HG02852 (cell line): ENCODE measurements around the gene VOPP1.
"Not testable (repeated sequence)": the region's sequence is repeated elsewhere in the genome, so short reads cannot be mapped to it uniquely, and the experiment has no call there.

Experiments used
- ATAC-seq: cut with Tn5 transposase; IDR thresholded peaks from one replicate; pipeline ENCODE4 v1.9.1; 2021; ENCODE audit warnings: mild to moderate bottlenecking, moderate library complexity; ENCODE audit not compliant: unreplicated experiment

The VOPP1 gene

DNA sequence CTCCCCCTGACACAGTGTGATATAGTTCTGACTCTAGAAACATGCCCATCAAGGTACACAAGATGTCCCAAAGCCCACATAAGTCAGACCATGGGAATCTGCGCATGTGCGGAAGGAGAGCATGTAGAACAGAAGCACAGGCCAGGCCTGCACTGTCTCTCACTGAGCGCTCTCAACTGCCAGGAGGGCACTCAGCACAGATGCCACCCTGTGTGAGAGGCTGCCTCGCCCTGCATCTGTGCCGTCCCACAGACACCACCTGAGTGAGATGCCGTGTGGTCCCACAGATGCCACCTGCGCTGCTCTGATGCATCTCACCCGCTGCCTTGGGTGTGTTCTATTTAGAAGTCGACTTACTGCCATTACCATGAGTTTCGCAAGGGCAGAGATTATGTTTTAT is 98.4 kb downstream of the VOPP1 start:
- ATAC-seq, result no peak

DNA sequence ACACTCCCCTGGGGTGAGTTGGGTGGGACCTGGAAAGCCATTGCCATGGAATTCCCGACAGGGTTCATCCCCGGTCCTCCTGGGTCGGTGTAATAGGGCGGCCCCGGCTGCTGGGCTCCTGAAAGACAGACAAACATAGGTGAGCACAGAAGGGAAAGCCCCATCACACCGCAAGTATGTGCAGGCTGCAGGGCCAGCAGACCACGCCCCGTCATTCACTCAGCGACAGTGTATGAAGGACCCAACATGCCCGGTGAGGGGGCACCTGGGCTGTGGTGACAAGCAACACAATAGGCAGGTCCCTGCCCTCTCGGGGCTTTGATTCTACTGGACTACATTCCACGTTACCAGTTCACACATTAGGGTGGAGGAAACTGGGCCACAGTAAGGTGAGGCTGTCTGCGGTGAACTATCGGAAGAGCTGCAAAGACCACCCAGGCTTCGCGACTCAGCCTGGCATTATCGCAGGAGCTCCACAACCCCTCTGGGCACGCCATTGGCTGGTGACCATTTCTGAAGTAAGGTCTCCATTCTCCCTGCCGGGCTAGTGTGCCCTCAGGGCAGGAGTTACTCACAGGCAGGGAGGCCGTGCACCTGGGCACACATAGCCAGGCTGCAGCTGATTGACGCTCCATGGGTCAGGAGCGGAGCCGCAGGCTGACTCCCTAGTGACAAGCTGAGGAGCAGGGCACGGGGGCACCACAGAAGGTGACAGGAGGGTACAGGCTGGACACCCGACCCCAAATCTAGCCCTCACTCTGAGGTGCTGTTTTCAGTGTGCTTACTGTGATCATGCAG is 99.2 kb downstream of the VOPP1 start:
- ATAC-seq, result no peak

DNA sequence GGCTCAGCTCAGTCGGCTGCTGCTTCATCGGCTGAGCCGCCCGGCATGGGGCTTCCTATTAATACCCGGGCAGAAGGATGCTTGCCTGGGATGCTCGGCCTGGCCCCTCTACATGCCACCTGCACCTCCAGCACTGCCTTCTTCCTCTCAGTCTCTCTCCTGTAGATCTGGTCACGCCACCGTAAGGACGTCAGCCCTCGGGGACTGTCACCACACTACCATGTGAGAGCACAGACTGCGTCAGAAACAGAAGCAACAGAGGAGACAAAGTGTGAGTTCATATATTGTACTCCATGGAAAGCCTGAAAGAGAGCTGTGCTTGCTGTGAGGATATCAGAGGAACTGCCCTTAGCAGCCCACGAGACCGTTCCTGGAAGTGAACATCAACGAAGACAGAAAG is 99.9 kb downstream of the VOPP1 start:
- not testable (repeated sequence) for ATAC-seq

DNA sequence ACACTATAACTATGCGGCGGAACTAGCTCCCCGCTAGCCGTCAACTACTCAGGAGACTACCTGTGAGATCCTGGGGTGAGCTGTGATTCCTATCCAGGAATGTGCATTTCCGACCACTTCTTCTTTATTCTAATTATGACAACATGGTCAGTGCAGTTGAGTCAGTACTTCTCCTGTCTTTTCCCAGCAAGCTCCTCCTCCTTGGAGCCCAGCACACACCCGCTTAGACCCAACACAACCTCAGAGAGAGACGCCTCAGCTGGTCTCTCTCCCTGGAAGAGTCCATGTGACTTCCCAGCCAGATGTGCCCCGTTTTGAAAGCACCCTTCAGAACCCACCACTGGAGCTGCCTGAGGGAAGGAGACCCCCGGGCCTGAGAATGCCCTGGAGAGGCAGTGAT is 100.7 kb downstream of the VOPP1 start:
- not testable (repeated sequence) for ATAC-seq

DNA sequence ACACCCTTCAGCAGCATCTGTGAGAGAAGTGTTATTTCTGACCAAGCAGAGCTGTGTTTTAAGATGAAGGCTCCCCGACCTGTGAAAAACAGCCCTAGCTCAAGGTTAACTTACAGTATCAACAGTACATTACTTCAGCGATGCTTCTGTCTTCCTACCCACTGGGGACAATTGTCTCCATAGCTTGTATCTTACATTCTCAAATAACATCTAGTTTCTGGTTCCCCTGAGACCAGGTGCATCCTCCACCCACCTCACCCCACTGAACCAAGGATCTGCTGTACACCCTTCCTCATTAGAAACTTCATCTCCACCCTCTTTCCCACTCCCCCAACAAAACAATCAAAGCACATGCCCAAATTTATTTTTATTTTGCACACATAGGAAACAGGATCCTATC is 102.0 kb downstream of the VOPP1 start:
- ATAC-seq, result no peak

DNA sequence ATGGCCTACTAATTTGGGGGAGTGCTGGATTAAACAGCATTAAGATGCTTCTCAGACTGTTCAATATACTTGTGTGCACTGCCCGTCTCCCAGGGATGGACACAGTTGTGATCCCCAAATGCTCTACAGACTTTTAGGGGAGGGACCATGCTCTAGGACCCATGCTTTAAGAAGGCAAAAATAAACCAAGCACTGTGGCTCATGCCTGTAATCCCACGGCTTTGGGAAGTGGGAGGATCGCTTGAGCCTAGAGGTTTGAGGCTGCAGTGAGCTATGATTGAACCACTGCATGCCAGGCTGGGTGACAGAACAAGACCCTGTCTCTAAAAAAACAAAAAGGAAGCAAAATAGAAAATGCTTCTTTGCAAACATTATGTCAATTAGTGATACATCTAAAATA is 102.6 kb downstream of the VOPP1 start:
- no peak for ATAC-seq

DNA sequence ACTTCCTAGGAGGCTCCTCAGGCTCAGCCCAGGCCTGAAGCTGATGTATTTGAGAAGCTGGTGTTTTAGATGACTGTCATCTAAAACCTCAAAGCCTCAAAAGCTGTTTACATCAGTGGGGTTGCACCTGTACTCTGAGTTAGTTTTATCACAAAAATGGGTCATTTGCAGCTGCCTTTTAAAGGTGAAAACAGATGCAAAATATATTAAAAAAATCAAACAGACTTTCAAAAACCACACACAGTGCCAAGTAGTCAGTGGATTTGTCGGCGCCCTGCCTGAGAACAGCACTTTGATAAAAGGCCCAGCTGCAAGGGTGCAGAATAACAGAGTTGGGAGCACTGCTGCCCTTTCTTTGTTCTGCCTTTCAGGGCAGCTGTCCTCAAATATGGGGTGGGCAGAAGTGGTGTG is 103.0 kb downstream of the VOPP1 start:
- no peak for ATAC-seq

DNA sequence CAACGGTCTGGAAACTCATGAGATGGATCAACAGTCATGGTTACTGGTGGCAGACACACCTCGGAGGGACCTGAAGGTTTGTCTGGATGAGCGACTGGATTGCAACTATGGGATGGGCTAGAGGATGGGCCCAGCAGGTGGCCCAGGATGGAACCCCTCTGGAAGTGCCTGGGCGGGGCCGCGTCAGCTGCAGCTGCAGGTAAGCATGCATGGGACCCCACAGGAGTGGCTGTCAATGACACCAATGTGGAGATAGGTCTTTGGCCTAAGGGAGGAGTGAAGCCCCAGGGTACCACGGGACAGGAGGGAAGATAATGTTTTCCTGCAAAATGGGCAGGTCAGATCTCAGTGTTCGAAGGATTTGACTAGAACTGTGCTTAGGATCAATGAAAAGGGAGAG is 103.8 kb downstream of the VOPP1 start:
- no peak for ATAC-seq

DNA sequence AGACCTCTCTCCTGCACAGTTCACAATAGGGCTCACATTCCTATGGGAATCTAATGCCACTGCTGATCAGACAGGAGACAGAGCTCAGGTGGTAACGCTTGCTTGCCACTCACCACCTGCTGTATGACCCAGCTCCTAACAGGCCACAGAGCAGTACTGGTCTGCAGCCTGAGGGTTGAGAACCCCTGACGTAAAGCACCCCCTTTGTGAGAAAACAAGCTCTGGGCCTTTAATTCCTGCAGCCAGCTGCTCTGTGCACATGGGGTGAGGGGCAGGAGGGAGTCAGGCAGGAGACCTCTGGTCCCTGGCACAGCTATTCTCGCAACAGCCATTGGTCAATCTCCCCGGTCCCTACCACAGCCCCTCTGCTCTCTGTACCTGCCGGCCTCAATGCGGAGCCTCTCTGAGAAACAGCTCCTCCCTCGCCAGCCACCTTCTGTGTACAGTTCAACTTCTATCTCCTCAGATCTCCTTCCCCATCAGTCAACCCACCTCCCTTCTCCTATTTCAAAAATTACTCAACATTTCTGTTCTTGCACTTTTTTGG is 105.2 kb downstream of the VOPP1 start:
- no peak for ATAC-seq

DNA sequence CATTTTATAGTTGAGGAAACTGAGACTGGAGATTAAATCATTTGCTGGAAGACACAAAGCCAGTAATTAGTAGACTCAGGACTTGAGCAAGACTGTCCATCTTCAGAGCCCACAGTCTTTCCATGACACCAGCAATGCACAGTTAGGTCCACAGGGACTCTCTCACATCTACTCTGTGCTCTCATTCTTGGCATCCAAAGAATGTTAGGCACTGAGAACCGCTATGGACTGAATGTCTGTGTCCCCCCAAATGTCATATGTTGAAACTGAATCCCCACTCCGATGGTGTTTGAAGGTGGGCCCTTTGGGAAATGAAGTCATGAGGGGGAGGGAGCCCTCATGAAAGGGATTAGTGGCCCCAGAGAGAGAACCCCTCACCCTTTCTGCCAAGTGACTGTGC is 106.6 kb downstream of the VOPP1 start:
- no peak for ATAC-seq

DNA sequence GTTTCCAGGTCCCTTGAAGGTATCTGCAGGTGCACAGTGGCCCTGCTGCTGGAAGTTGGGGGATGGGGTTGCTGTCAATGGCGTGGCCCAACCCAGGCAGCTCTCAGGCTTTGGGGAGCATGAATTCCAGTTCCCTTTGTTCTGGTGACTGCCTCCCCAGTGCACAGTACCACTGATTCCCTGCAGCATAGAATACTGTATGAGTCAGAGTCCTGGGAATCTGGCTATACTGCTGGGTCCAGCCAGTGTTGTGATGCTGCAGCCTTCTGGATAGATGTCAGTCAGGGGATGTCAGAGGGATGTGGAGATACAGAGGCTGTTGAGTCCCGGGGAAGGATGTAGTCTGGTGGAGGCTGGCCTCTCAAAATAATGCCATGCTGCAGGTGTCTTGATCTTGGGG is 107.9 kb downstream of the VOPP1 start:
- no peak for ATAC-seq

DNA sequence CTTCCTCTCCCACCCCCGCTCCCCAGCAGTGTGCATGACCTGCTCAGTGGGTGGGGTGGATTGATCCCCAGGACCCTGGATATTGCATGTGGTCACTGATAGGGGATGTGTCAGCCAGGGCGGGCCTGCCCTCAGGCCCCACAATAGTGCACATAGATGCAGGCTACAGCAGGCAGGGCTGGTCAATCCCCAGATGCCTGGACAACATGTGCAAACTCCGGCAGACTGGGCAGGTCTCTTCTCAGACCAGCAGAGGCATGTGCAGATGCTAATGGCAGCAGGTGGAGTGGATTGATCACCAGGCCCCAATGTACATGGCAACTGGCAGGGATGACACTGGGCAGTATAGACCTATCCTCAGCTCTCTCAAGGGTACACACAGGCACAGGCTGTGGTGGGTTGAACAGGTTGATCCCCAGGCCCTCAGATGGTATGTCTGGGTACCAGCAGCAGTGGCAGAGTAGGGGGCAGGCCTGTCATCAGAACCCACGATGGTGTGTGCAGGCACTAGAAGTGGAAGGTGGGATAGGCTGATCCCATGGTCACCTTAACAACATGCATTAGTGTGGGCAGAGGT is 108.5 kb downstream of the VOPP1 start:
- no peak for ATAC-seq

DNA sequence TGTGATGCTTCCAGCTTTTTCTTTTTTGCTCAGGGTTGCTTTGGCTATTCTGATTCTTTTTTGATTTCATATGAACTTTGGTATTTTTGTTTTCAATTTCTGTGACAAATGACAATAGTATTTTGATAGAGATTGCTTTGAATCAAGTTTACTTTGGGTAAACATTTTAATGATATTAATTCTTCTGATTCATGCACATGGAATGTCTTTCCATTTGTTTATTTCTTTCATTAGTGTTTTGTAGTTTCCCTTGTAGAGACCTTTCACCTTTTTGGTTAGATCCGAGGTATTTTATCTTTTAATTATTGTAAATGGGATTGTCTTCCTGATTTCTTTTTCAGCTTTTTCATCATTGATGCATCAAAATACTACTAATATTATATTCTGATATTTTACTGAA is 114.0 kb downstream of the VOPP1 start:
- ATAC-seq, result no peak

DNA sequence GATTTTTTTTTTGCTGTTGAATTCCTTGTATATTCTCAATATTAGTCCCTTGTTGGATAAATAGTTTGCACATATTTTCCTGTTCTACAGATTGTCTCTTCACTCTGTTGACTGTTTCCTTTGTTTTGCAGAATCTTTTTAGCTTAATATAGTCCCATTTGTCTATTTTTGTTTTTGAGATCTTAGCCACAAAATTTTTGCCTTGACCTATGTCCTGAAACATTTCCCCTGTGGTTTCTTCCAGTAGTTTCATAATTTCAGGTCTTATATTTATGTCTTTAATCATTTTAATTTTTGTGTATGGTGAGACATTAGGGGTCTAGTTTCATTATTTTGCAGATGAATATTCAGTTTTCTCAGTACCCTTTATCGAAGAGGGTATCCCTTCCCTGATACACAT is 114.5 kb downstream of the VOPP1 start:
- no peak for ATAC-seq

DNA sequence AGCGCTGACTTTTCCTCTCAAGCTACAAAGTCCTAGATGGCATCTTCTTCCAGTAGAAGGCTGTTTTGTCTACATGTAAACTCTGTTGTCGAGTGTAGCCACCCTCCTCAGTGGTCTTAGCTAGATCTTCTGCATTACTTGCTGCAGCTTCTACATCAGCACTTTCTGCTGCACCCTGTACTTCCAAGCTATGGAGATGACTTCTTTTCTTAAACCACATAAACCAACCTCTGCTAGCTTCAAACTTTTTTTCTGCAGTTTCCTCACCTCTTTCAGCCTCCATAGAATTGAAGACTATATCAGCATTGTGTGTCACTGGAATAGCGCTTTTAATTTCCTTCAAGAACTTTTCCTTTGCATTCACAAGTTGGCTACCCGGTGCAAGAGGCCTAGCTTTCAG is 119.3 kb downstream of the VOPP1 start:
- ATAC-seq, result no peak

DNA sequence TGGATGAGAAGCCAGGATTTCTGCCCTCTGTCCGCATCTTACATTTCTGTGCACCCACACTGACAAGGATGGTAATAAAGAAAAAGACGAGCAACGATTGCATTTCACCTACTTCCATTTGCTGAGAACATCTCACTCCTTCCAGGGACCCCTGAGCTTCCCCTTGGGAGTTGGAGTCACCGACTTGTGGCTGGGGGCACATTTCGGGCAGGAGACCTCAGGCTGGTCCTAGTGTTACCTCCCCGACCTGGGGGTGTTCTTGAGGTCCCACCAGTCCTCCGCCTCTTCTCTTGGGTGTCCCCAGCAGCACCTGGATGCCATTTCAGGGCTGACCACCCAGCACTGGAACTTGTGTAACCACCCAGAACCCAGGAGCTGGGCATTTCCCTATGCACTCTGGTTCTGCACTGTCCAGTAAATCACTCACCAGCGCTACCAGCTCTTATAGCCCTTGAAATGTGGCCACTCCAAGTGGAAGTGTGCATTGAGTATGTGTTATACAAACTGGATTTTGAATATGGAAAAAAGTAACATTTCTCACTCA is 122.2 kb downstream of the VOPP1 start:
- no peak for ATAC-seq

DNA sequence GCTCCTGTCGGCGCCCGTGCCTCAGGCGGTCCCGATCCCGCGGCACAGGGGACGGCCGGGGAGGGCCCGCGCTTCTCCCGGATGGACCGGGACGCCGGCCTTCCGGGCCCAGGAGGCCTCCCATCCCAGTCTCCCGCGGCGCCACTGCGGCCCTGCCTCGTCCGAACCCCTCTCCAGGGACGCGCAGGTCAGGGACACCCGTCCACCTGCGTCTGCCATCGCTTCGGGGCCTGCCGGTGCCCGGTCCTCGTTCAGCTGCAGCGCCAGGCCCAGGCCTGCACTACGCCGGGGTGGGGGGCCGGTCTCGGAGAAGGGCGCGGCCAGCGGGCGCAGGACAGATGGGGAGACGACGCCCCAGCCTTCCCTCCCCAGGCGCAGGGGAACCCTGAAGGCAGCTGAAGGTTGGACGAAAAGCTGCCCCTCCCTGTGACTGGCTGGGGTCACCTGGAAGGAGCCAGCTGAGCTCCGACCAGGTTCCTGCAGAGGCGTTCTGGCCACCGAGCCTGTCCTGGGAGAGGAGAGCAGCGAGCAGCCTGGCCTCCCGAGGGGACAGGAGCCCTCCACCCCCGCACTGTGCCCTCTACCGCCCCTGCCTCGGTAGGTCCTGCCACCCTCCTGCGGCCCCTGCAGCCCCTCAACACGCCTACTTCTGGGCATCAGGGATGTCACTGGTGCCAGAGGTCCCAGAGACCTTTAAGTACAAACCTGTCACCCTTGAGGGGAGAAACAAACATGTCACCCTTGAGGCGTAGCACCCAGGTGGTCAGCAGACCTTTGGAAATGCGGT is 122.9 kb downstream of the VOPP1 start:
- ATAC-seq, result no peak

DNA sequence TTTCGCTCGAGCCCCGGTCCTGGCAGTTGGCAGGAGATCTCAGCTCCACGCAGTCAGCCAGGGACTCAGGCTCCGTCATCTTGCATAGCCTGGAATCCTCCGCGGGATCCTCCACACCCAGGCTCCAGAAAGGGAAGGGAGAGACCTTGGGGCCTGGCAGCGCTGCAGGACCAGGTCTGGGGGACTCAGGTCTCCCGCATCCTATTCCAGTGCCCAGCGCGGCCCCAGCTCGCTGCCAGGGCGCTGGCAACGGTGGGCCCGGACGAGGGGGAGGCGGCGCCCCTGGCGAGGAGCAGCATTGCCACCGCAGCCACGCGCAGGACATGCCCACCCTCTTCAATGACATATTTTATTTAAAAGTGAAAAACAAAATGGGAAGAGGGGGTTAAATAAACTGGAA is 123.8 kb downstream of the VOPP1 start:
- no peak for ATAC-seq

DNA sequence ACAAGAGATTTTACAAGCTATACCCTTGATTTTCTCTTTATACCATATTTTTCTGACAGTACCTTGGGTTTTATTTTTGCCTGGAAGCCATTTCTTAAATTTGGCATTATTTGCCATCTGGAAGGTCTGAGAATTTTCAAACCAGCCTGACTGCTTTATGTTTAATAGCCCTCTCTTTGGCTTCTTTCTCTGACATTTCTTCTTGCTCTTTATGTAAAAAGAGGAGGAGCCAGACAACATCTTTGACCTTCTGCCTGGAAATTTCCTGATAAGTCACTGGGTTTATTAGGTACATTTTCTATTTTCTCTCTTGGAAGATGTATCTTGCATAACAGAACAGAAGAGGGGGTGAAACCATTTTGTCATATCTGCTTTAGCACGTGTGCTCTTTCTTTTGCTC is 127.5 kb downstream of the VOPP1 start:
- no peak for ATAC-seq

DNA sequence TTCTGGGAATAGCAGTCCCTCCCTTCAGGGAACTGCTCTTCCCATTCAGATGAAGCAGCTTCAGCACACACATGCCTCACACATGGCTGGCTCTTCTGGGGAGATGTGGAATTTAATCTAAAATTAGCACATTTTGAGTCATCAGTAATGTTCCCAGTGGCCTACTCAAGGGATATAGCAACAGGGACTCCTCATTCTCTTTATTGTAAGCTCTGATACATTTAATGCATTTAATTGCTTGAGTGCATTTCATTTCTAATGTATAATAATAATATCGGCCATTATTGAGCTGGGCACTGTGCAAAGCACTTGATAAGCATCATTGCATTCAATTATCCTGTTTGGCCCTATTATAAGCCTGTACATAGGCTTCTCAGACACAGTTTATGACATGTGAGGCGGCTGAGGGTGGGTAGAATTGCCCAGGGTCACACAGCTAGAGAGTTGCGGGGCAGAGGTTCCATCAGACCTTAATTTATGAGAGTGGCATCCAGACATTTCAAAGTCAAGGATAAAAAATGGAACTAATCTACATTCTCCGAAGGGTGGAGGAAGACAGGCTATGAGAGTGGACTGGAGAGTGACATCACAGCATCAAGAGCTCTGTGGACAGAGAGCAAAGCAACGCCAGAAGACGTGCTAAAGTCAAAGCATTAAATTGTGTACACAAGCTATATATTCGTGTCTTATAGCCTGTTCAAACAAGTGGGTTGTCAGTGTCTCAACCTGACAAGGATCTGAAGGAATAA is 130.4 kb downstream of the VOPP1 start:
- no peak for ATAC-seq

DNA sequence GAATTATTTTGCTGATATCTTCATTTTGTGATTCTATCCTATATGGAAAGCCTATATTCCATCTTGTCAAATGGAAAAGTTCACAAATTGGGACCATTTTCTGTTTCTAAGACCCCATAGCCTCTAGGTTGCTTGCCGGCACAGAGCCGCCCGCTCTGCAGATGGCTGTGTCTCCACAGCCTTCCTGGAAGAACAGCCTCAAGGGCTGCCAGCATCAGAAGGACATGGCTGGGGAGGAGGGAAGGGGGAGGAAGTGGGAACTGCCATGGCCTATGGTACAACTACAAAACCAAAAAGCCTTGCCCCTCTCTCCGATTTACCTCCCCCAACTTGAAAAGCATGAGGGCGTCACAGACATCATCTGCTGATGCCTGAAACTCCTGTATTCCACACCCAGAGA is 131.3 kb downstream of the VOPP1 start:
- no peak for ATAC-seq
